WERI-Rb-1 (cell line): Measurements from ENCODE around the gene POU6F2.

Source experiments
- DNase-seq: peaks from one replicate; pipeline ENCODE4 v3.0.0-alpha.2; 2020
- H3K27ac ChIP-seq: fragments of 250-450 bp; sonication (Bioruptor Pico); 2 replicates; pipeline ENCODE4 v1.5.1; 2020; ENCODE audit warnings: mild to moderate bottlenecking, moderate library complexity
- H3K27me3 ChIP-seq: fragments of 250-450 bp; sonication (Bioruptor Pico); 2 replicates; pipeline ENCODE4 v1.5.1; 2021; ENCODE audit warnings: mild to moderate bottlenecking, low read depth, moderate library complexity; ENCODE audit not compliant: insufficient read depth, severe bottlenecking
- H3K36me3 ChIP-seq: fragments of 250-450 bp; sonication (Bioruptor Pico); 2 replicates; pipeline ENCODE4 v1.5.1; 2020; ENCODE audit warnings: mild to moderate bottlenecking, moderate library complexity
- H3K4me3 ChIP-seq: 2 replicates; pipeline ENCODE4 v1.5.1; 2011; ENCODE audit warnings: low read depth, mild to moderate bottlenecking, control low read depth, low read length
- H3K9me3 ChIP-seq: fragments of 250-450 bp; sonication (Bioruptor Pico); 2 replicates; pipeline ENCODE4 v1.5.1; 2021; ENCODE audit warnings: mild to moderate bottlenecking, moderate library complexity; ENCODE audit not compliant: severe bottlenecking
- CTCF ChIP-seq: IDR thresholded peaks from 2 replicates; pipeline ENCODE4 v1.5.1; 2011; ENCODE audit warnings: low read depth, mild to moderate bottlenecking, control low read depth, inconsistent platforms, low read length

Gene POU6F2

GRCh38 chr7:38950309-38950708 is 27.4 kb upstream of the POU6F2 start:
- no peak for TF ChIP-seq CTCF
- H3K4me3 ChIP-seq: no peak overlapping the region
- no peak overlapping the region for H3K27ac ChIP-seq
- no peak for DNase-seq
- no peaks in the 10 kb centered on the region for H3K27me3 ChIP-seq
- H3K9me3 ChIP-seq: no peaks in the 10 kb centered on the region
- no peaks in the 10 kb centered on the region for H3K36me3 ChIP-seq

- no peaks in the 10 kb centered on the region for H3K9me3 ChIP-seq
- no peak overlapping the region for H3K27ac ChIP-seq
- no peak for DNase-seq
- no peak overlapping the region for H3K4me3 ChIP-seq
- no peak for TF ChIP-seq CTCF
- no peaks in the 10 kb centered on the region for H3K27me3 ChIP-seq
- H3K36me3 ChIP-seq: no peaks in the 10 kb centered on the region
Measured at GRCh38 chr7:38951213-38951612, 26.5 kb upstream of the POU6F2 start.

- Histone ChIP-seq H3K4me3 (no peak overlapping the region), H3K9me3 (no peaks in the 10 kb centered on the region), H3K36me3 (no peaks in the 10 kb centered on the region), H3K27me3 (no peaks in the 10 kb centered on the region), H3K27ac (no peak overlapping the region)
- no peak for TF ChIP-seq CTCF
- no peak for DNase-seq
Measured at GRCh38 chr7:38953227-38953626, 24.5 kb upstream of the POU6F2 start.

- Histone ChIP-seq H3K27me3 (no peaks in the 10 kb centered on the region), H3K36me3 (no peaks in the 10 kb centered on the region), H3K4me3 (no peak overlapping the region), H3K27ac (no peak overlapping the region), H3K9me3 (no peaks in the 10 kb centered on the region)
- DNase-seq: no peak
- TF ChIP-seq CTCF: no peak
Measured at GRCh38 chr7:38953971-38954370, 23.7 kb upstream of the POU6F2 start.

GRCh38 chr7:38955892-38956291 is 21.8 kb upstream of the POU6F2 start:
- H3K27ac ChIP-seq: no peak overlapping the region
- no peak overlapping the region for H3K4me3 ChIP-seq
- no peak for TF ChIP-seq CTCF
- no peak for DNase-seq
- H3K36me3 ChIP-seq: no peaks in the 10 kb centered on the region
- H3K27me3 ChIP-seq: no peaks in the 10 kb centered on the region
- no peaks in the 10 kb centered on the region for H3K9me3 ChIP-seq

- Histone ChIP-seq H3K9me3 (no peaks in the 10 kb centered on the region), H3K36me3 (no peaks in the 10 kb centered on the region), H3K27ac (no peak overlapping the region), H3K4me3 (no peak overlapping the region), H3K27me3 (no peaks in the 10 kb centered on the region)
- TF ChIP-seq CTCF: no peak
- DNase-seq: no peak
Measured at GRCh38 chr7:38962028-38962427, 15.7 kb upstream of the POU6F2 start.
